ENCODE measurements around the gene COLEC12.

The COLEC12 gene

GRCh38 chr18:495452-495851 lies 5.0 kb downstream of the COLEC12 start:
- TF ChIP-seq GATA1 (IDR thresholded peaks at IDR 0.05; ENCODE audit: low read depth, low read length), result no peak
- no peak for TF ChIP-seq POLR2A (IDR thresholded peaks at IDR 0.05; ENCODE audit: low read length)
- no peak for DNase-seq

DNA sequence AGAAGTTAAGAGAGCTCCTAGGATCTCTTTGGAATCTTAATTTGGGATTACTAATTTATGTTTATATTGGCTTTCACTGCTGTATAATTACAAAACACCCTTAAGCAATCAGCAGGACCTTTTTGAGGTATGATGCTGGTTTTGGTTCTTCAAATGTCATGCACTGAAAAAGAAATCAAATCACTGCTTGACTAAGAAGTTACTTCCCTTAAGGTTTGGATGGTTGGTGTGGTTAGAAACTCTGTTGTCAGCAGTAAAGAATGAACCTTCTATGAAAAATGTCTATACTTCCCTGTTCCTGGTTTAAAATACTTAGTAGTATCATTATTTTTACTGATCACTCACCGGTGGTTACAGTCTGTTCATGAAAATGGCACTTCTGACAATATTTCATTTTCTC lies 5.5 kb downstream of the COLEC12 start:
- TF ChIP-seq GATA1 (IDR thresholded peaks at IDR 0.05; ENCODE audit: low read depth, low read length) (no peak), POLR2A (IDR thresholded peaks at IDR 0.05; ENCODE audit: low read length) (no peak)
- no peak for DNase-seq

- no peak for DNase-seq
These were observed 6.2 kb downstream of the COLEC12 start for GRCh38 chr18:493986-494983.

DNA sequence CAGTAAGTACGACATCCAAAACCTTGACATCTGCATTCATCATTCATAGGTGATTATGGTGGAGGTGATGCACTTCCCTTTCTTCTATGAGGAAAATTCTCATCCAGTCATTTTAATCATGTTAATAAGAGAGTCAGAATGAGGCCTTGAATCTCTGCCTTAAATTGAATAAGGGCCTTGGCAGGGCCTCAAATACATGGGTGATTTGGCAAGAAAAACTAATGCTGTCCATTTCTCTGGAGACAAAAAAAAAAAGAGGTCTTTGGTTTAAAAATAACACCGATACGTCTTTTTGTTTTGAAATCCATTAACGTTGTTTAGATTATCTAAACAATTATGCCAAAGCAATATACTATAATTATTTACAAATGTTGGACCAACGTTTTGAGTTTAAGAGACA lies 8.1 kb downstream of the COLEC12 start:
- DNase-seq, result no peak
- TF ChIP-seq POLR2A (IDR thresholded peaks at IDR 0.05; ENCODE audit: low read length), result no peak
- TF ChIP-seq GATA1 (IDR thresholded peaks at IDR 0.05; ENCODE audit: low read depth, low read length), result no peak

More at GRCh38 chr18:493986-494983, 6.2 kb downstream of the COLEC12 start:
- TF ChIP-seq GATA1 (IDR thresholded peaks at IDR 0.05; ENCODE audit: low read depth, low read length) (no peak), POLR2A (IDR thresholded peaks at IDR 0.05; ENCODE audit: low read length) (no peak)

GRCh38 chr18:490624-491023 lies 9.9 kb downstream of the COLEC12 start:
- TF ChIP-seq POLR2A (IDR thresholded peaks at IDR 0.05; ENCODE audit: low read length), result no peak
- TF ChIP-seq GATA1 (IDR thresholded peaks at IDR 0.05; ENCODE audit: low read depth, low read length), result no peak
- no peak for DNase-seq

- no peak for TF ChIP-seq POLR2A (IDR thresholded peaks at IDR 0.05; ENCODE audit: low read length)
- TF ChIP-seq GATA1 (IDR thresholded peaks at IDR 0.05; ENCODE audit: low read depth, low read length), result no peak
- DNase-seq, result no peak
These were observed 10.5 kb downstream of the COLEC12 start for GRCh38 chr18:490024-490366.

- DNase-seq, result no peak
- TF ChIP-seq GATA1 (IDR thresholded peaks at IDR 0.05; ENCODE audit: low read depth, low read length), result no peak
- no peak for TF ChIP-seq POLR2A (IDR thresholded peaks at IDR 0.05; ENCODE audit: low read length)
These were observed 11.1 kb downstream of the COLEC12 start for GRCh38 chr18:489244-490023.

DNA sequence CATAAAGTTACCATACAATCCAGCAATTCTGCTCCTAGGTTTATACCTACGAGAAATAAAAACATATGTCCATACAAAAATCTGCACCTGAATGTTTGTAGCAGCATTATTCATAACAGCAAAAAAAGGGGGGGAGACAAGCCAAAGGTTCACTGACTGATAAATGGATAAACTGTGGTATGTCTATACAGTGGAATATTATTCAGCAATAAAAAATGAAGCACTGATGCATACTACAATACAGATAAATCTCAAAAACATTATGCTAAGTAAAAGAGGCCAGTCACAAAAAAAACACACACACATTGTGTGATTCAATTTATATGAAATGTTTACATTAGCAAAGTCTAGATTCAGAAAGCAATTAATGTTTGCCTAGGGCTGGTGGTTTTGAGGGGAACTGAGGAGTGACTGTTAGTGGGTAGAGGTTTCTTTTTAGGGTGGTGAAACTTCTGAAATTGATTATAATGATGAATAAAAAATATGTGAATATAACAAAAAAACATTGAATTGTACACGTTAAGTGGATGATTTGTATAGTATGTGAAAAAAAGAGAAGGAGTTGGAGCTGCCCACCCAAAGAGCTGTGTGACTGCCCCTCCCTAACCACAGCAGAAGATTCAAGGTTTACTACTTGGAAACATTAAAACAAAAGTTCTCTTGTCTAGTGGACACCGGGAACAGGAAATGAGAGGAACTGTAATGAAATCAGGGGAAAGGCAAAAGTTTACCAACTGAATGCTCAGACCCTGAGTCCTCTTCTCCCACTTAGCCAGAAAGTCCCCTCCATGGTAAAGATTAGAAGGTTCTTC lies 13.4 kb downstream of the COLEC12 start:
- no peak for DNase-seq
- TF ChIP-seq GATA1 (IDR thresholded peaks at IDR 0.05; ENCODE audit: low read depth, low read length) (no peak), POLR2A (IDR thresholded peaks at IDR 0.05; ENCODE audit: low read length) (no peak)

GRCh38 chr18:484749-485464 lies 15.6 kb downstream of the COLEC12 start:
- DNase-seq, result no peak
- no peak for TF ChIP-seq POLR2A (IDR thresholded peaks at IDR 0.05; ENCODE audit: low read length)
- no peak for TF ChIP-seq GATA1 (IDR thresholded peaks at IDR 0.05; ENCODE audit: low read depth, low read length)

GRCh38 chr18:478681-479080 lies 21.8 kb downstream of the COLEC12 start:
- no peak for TF ChIP-seq GATA1 (IDR thresholded peaks at IDR 0.05; ENCODE audit: low read depth, low read length)
- no peak for TF ChIP-seq POLR2A (IDR thresholded peaks at IDR 0.05; ENCODE audit: low read length)
- DNase-seq, result no peak

DNA sequence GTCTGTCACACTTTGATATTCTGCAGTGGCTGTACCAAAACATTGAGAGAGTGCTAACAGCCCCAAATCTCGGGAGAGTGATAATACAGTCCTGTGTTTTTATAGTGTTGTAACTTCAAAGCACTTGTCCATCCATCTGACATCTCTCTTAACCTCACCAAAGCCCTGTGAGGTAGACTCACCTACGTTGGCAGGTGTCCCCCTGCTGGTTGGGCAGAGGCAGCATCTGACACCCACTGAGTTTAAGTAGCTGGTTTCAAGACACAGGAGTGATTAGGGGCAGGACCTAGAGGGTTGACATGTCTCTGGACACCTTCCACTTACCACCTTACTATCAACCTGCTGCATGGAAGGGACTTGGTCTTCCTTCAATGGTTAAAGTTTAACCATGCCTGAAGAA lies 22.9 kb downstream of the COLEC12 start:
- DNase-seq, result peak; percentile 30 to 41
- TF ChIP-seq POLR2A (IDR thresholded peaks at IDR 0.05; ENCODE audit: low read length) (no peak), GATA1 (IDR thresholded peaks at IDR 0.05; ENCODE audit: low read depth, low read length) (no peak)

- DNase-seq, result no peak
- no peak for TF ChIP-seq GATA1 (IDR thresholded peaks at IDR 0.05; ENCODE audit: low read depth, low read length)
- no peak for TF ChIP-seq POLR2A (IDR thresholded peaks at IDR 0.05; ENCODE audit: low read length)
These were observed 24.2 kb downstream of the COLEC12 start for GRCh38 chr18:476251-476664.
